Measurements from ENCODE around the gene CCDC192.

- no peak for TF ChIP-seq EZH2phosphoT487 (IDR thresholded peaks at IDR 0.05; ENCODE audit: unreplicated experiment)
- TF ChIP-seq, protein P1, sequence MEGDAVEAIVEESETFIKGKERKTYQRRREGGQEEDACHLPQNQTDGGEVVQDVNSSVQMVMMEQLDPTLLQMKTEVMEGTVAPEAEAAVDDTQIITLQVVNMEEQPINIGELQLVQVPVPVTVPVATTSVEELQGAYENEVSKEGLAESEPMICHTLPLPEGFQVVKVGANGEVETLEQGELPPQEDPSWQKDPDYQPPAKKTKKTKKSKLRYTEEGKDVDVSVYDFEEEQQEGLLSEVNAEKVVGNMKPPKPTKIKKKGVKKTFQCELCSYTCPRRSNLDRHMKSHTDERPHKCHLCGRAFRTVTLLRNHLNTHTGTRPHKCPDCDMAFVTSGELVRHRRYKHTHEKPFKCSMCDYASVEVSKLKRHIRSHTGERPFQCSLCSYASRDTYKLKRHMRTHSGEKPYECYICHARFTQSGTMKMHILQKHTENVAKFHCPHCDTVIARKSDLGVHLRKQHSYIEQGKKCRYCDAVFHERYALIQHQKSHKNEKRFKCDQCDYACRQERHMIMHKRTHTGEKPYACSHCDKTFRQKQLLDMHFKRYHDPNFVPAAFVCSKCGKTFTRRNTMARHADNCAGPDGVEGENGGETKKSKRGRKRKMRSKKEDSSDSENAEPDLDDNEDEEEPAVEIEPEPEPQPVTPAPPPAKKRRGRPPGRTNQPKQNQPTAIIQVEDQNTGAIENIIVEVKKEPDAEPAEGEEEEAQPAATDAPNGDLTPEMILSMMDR (conservative IDR thresholded peaks at IDR 0.05; ENCODE audit: low read depth in 2 of 2): no peak
These were observed 222.7 kb downstream of the CCDC192 start for GRCh38 chr5:127925916-127926315.
